Central memory CD8-positive, alpha-beta T cell (primary cell): ENCODE results near the gene UBE3D.
"Not testable (repeated sequence)": the region's sequence is repeated elsewhere in the genome, so short reads cannot be mapped to it uniquely, and the experiment has no call there.

Experiments used
- ATAC-seq: fragments of 150-1000 bp; cut with Tn5 transposase; replicated peaks from 2 replicates; pipeline ENCODE4 v1.10.0; 2022; ENCODE audit warnings: mild to moderate bottlenecking, moderate FRiP score, moderate number of reproducible peaks; ENCODE audit not compliant: poor library complexity, severe bottlenecking; ENCODE audit errors: extremely low read depth
- DNase-seq, 2 donors: peaks; one replicate each; pipeline ENCODE4 v3.0.0; 2021; ENCODE audit warnings: low spot score in 2 of 2
- H3K27ac Mint-ChIP-seq: one replicate; pipeline ENCODE4 v1.8.0; 2022; ENCODE audit warnings: low read depth, mild to moderate bottlenecking, moderate library complexity, mixed read lengths
- H3K27me3 Mint-ChIP-seq: one replicate; pipeline ENCODE4 v1.8.0; 2022; ENCODE audit warnings: mixed read lengths
- H3K36me3 Mint-ChIP-seq: one replicate; pipeline ENCODE4 v1.8.0; 2022; ENCODE audit warnings: mild to moderate bottlenecking, moderate library complexity, mixed read lengths; ENCODE audit not compliant: insufficient read depth
- H3K4me1 Mint-ChIP-seq: one replicate; pipeline ENCODE4 v1.8.0; 2022; ENCODE audit warnings: mixed read lengths
- H3K4me3 Mint-ChIP-seq: one replicate; pipeline ENCODE4 v1.8.0; 2022; ENCODE audit warnings: mild to moderate bottlenecking, moderate library complexity, mixed read lengths
- H3K9me3 Mint-ChIP-seq: one replicate; pipeline ENCODE4 v1.8.0; 2022; ENCODE audit warnings: mixed read lengths

Gene UBE3D

DNA sequence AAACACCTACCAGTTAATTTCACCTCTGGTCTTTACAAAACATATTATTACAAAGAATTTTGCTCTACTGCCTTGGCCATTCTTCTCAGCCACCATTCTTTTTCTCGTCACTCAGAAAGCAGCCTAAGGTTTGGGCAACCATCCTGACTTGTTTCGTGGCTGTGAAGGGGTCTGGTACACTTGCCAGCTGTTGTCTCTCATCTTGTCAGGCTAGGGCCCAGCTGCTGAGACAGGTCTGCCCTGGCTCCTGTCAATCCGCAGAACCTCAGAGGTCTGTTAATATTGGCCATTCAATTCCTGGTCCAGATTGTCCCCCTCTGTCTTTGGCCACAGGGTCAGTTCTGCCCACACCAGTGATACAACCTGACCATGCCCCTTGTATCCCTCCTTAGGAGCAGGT, 197.7 kb downstream of the UBE3D start:
- Mint-ChIP-seq H3K4me1 (no peaks in the 10 kb centered on the region), H3K9me3 (no peaks in the 10 kb centered on the region), H3K4me3 (no peak overlapping the region), H3K27me3 (peaks cover 10% of the 10 kb centered on the region), H3K36me3 (no peaks in the 10 kb centered on the region), H3K27ac (no peak overlapping the region)
- no peak for DNase-seq
- no peak for ATAC-seq

DNA sequence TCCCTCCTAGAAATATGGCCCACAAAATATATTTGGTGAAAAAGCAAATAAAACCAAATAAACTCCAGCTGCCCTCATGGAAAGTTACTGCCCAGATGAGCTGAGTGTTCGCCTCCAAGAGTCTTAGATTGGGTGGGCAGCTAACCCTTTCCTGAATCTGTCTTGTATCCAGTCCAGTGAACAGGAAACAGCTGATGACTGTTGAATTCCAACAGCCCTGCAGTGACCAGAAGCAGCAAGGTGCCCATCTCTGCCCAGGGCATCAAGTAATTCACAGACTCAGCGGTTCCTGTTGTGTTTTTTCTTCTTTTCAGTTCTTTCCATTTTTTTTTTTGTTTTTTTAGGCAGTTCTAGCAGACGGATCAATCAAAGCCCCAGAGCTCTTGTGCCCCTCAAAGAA, 199.2 kb downstream of the UBE3D start:
- H3K4me1 Mint-ChIP-seq, result no peaks in the 10 kb centered on the region
- DNase-seq (no peak), ATAC-seq (no peak)
- H3K27me3 Mint-ChIP-seq, result peaks cover 10% of the 10 kb centered on the region
- no peaks in the 10 kb centered on the region for H3K36me3 Mint-ChIP-seq
- no peak overlapping the region for H3K4me3 Mint-ChIP-seq
- no peaks in the 10 kb centered on the region for H3K9me3 Mint-ChIP-seq
- H3K27ac Mint-ChIP-seq, result no peak overlapping the region

DNA sequence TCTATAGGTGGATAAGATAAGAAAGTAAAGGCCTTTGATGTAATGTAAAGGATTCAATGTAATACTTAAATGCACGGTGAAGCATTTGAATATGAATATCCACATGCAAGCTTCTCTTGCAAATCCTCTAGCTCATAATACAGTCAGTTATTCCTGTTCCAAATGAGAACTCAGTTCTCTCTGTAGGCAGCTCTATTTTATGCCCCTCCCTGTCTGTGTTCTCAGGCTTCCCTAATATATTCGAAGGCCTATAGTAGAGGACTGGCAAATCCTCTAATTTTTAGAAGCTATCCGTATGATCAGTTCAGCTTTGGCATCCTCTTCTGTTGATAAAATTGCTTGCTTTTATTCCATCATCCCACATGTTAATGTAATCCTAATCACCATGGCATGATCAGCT, 200.2 kb downstream of the UBE3D start:
- Mint-ChIP-seq H3K36me3 (no peaks in the 10 kb centered on the region), H3K27ac (no peak overlapping the region), H3K4me3 (no peak overlapping the region), H3K4me1 (no peaks in the 10 kb centered on the region), H3K27me3 (peaks cover 10% of the 10 kb centered on the region), H3K9me3 (no peaks in the 10 kb centered on the region)
- ATAC-seq (no peak), DNase-seq (no peak)

DNA sequence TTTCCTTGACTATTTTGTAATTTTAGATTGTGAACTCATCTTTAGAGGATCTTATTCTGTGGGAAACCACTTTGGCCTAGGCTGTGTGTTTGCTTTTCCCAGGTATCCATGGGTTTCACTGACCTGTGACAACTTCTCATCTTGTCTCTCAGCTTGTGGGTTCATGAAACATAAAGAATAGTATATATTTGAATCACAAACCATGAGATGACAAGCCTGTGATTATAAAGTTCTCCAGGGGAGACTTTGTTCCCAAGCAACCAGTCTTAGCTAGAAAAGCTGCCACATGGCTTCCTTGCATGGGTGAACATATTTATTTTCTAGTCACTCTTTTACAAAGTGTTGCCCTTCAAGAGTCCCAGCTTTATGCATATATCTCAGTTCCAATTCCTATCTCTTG, 201.9 kb downstream of the UBE3D start:
- DNase-seq (no peak), ATAC-seq (no peak)
- Mint-ChIP-seq H3K4me1 (no peaks in the 10 kb centered on the region), H3K4me3 (no peak overlapping the region), H3K27me3 (peaks cover 10% of the 10 kb centered on the region), H3K27ac (no peak overlapping the region), H3K36me3 (no peaks in the 10 kb centered on the region), H3K9me3 (no peaks in the 10 kb centered on the region)

DNA sequence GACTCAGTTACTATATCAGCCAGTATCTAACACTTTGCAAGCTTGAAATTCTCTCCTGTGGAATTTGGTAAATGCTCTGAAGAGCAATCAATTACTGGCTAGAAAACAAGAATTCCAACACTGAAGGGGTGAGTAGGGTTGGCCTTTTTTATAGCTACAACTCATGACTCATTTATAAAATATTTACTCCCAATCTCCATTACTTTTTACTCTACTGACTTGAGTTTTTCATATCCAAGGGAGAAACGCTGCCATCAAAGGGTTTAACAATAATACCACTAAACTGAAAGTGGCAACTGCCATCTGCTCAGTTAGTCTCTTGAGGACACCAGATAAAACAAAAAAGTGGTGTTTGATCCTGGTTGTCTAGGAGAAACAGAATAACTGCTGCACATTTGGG, 203.1 kb downstream of the UBE3D start:
- H3K27me3 Mint-ChIP-seq, result peaks cover 10% of the 10 kb centered on the region
- no peaks in the 10 kb centered on the region for H3K4me1 Mint-ChIP-seq
- no peaks in the 10 kb centered on the region for H3K36me3 Mint-ChIP-seq
- DNase-seq (no peak), ATAC-seq (no peak)
- no peak overlapping the region for H3K27ac Mint-ChIP-seq
- no peaks in the 10 kb centered on the region for H3K9me3 Mint-ChIP-seq
- H3K4me3 Mint-ChIP-seq, result no peak overlapping the region

DNA sequence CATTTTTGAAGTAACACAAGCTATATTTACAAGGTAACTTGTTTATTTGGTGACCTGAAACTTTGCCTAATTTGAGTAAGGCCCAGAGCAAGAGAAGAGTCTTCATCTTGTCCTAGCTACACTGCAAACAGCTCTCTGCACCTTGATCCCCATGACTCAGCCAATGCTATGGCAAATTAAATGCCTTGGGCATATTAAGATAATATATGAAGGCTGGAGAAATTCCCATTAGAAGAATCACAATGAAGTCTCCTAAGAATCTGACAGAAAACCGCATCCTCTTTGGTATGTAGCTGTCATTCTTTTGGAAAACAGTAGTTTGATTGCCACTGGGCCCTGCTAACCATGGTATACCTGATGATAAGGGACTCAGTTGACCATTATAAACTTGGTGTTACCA, 204.5 kb downstream of the UBE3D start:
- Mint-ChIP-seq H3K4me1 (no peaks in the 10 kb centered on the region), H3K4me3 (no peak overlapping the region), H3K27me3 (no peaks in the 10 kb centered on the region)

DNA sequence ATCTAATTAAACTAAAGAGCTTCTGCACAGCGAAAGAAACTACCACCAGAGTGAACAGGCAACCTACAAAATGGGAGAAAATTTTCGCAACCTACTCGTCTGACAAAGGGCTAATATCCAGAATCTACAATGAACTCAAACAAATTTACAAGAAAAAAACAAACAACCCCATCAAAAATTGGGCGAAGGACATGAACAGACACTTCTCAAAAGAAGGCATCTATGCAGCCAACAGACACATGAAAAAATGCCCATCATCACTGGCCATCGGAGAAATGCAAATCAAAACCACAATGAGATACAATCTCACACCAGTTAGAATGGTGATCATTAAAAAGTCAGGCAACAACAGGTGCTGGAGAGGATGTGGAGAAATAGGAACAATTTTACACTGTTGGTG, 209.6 kb downstream of the UBE3D start:
- H3K4me1 Mint-ChIP-seq, H3K27me3 Mint-ChIP-seq, H3K27ac Mint-ChIP-seq, H3K36me3 Mint-ChIP-seq, DNase-seq, H3K4me3 Mint-ChIP-seq, ATAC-seq: not testable (repeated sequence)
- H3K9me3 Mint-ChIP-seq, result peaks cover 16% of the 10 kb centered on the region

More for the DNA sequence above, 204.5 kb downstream of the UBE3D start:
- H3K36me3 Mint-ChIP-seq, result no peaks in the 10 kb centered on the region
- no peak for ATAC-seq
- H3K27ac Mint-ChIP-seq, result no peak overlapping the region
- DNase-seq, result no peak
- H3K9me3 Mint-ChIP-seq, result no peaks in the 10 kb centered on the region

DNA sequence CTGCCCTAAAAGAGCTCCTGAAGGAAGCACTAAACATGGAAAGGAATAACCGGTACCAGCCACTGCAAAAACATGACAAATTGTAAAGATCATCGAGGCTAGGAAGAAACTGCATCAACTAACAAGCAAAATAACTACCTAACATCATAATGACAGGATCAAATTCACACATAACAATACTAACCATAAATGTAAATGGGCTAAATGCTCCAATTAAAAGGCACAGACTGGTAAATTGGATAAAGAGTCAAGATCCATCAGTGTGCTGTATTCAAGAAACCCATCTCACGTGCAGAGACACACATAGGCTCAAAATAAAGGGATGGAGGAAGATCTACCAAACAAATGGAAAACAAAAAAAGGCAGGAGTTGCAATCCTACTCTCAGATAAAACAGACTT, 212.7 kb downstream of the UBE3D start:
- not testable (repeated sequence) for DNase-seq, H3K4me3 Mint-ChIP-seq, H3K4me1 Mint-ChIP-seq, H3K27ac Mint-ChIP-seq, ATAC-seq, H3K36me3 Mint-ChIP-seq
- Mint-ChIP-seq H3K9me3 (peaks cover 16% of the 10 kb centered on the region), H3K27me3 (peaks cover 26% of the 10 kb centered on the region)

DNA sequence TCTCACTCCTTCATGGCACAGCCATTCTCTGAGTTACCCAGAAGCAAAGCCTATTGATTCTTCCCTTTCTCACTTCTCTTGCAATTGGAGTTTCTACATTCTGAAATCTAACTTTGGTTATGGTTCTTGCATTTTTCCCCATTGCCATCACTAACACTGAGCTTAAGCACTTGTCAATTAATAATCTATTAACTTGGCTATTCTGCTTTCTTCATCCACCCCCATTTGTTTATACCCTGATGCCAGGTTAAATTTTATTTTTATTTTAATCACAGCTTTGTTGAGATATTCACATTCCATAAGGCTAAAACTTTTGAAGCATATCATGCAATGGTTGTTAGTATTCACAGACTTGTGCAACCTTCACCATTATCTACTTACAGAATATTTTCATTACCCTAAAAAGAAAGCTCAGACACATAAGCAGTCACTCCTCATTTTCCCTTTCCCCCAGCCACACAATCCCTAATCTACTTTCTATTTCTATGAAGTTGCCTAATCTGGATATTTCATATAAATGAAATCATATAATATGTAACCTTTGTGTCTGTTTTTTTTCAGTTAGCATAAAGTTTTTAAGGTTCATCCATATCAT, 222.3 kb downstream of the UBE3D start:
- Mint-ChIP-seq H3K9me3 (no peaks in the 10 kb centered on the region), H3K4me1 (no peaks in the 10 kb centered on the region), H3K27me3 (peaks cover 7% of the 10 kb centered on the region), H3K36me3 (no peaks in the 10 kb centered on the region), H3K27ac (no peak overlapping the region), H3K4me3 (no peak overlapping the region)
- DNase-seq (no peak), ATAC-seq (no peak)

DNA sequence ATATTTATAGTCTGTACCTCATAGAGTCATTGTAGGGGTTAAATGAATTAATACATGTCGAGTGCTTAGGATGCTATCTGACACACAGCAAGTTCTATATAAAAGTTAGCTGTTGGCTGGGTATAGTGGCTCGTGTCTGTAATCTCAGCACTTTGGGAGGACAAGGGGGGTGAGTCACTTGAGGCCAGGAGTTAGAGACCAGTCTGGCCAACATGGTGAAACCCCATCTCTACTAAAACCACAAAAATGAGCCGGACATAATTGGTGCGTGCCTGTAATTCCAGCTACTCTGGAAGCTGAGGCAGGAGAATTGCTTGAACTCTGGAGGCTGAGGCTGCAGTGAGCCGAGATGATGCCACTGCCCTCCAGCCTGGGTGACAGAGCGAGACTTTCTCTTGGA, 222.9 kb downstream of the UBE3D start:
- H3K4me1 Mint-ChIP-seq, result no peaks in the 10 kb centered on the region
- no peak for ATAC-seq
- H3K36me3 Mint-ChIP-seq, result no peaks in the 10 kb centered on the region
- no peak overlapping the region for H3K4me3 Mint-ChIP-seq
- DNase-seq, result no peak
- no peak overlapping the region for H3K27ac Mint-ChIP-seq
- H3K9me3 Mint-ChIP-seq, result no peaks in the 10 kb centered on the region
- peaks cover 7% of the 10 kb centered on the region for H3K27me3 Mint-ChIP-seq
